MCF 10A (cell line): ENCODE data around the gene TMEM179. TPM values are rescaled to one million over a fixed set of nuclear protein-coding genes. Genes with fewer than 3 reads are reported as not detected.

Experiments used
- BruUV-seq: library from RNA; stranded (reverse); fragments of 400-500 nt; replicated peaks from 2 replicates; lab custom pipeline; 2021; lab: Mats Ljungman, UMichigan
- CTCF ChIA-PET: fragments of 300-600 bp; sonication (Branson Sonifier 250); formaldehyde crosslinking; extraction: SDS; loops from one replicate; lab custom pipeline; 2021; ENCODE audit warnings: antibody characterized with exemption, inconsistent platforms; lab: Yijun Ruan, JAX
- POLR2A ChIA-PET: fragments of 300-600, 350-650 bp; sonication (Branson Sonifier 250); formaldehyde crosslinking; extraction: SDS; loops from one replicate; lab custom pipeline; 2020; ENCODE audit warnings: antibody characterized with exemption, inconsistent platforms; lab: Yijun Ruan, JAX
- DNase-seq: peaks from one replicate; pipeline ENCODE4 v3.0.0-alpha.2; 2018; ENCODE audit not compliant: unreplicated experiment
- H3K27ac Mint-ChIP-seq: one replicate; pipeline ENCODE4 v1.8.0; 2022; ENCODE audit warnings: mild to moderate bottlenecking, low read depth, mixed read lengths; ENCODE audit not compliant: unreplicated experiment
- H3K27me3 Mint-ChIP-seq: one replicate; pipeline ENCODE4 v1.8.0; 2022; ENCODE audit warnings: mixed read lengths; ENCODE audit not compliant: insufficient read depth, unreplicated experiment
- H3K36me3 Mint-ChIP-seq: one replicate; pipeline ENCODE4 v1.8.0; 2022; ENCODE audit warnings: mild to moderate bottlenecking, moderate library complexity, mixed read lengths; ENCODE audit not compliant: insufficient read depth, unreplicated experiment
- H3K4me1 Mint-ChIP-seq: one replicate; pipeline ENCODE4 v1.8.0; 2022; ENCODE audit warnings: mixed read lengths; ENCODE audit not compliant: insufficient read depth, unreplicated experiment
- H3K4me3 Mint-ChIP-seq: one replicate; pipeline ENCODE4 v1.8.0; 2022; ENCODE audit warnings: mild to moderate bottlenecking, moderate library complexity, mixed read lengths; ENCODE audit not compliant: unreplicated experiment
- H3K9me3 Mint-ChIP-seq: one replicate; pipeline ENCODE4 v1.8.0; 2022; ENCODE audit warnings: mixed read lengths; ENCODE audit not compliant: unreplicated experiment
- CTCF ChIP-seq: fragments of 200-600 bp; IDR thresholded peaks from one replicate; pipeline ENCODE4 v1.8.0; 2022; ENCODE audit warnings: antibody characterized with exemption, mild to moderate bottlenecking; ENCODE audit not compliant: unreplicated experiment
- intact Hi-C: fragments of 100-400 bp; cut with micrococcal nuclease; formaldehyde crosslinking; loops from 2 replicates; pipeline ENCODE4 v1.14.1; 2022
- total RNA-seq: library from RNA; stranded (reverse); gene quantifications from 2 replicates; pipeline ENCODE4 v1.2.3, GENCODE V29; 2022

TMEM179 gene
- total RNA-seq, 1 experiment from 2014 or later, result not detected

GRCh38 chr14:104554608-104555429 lies 49.8 kb downstream of the TMEM179 start:
- H3K4me3 Mint-ChIP-seq, result no peak overlapping the region
- no peak for DNase-seq
- no peaks in the 10 kb centered on the region for H3K4me1 Mint-ChIP-seq
- no peaks in the 10 kb centered on the region for H3K9me3 Mint-ChIP-seq
- ChIA-PET POLR2A (no interaction called here), CTCF (interaction anchor here (0.6 to 2.5 kb wide), 2 partner anchors 9 to 23 kb away, joined by 3 to 11 read pairs; no protein-coding TSS in a partner anchor)
- TF ChIP-seq CTCF, result no peak
- H3K27me3 Mint-ChIP-seq, result peaks cover 71% of the 10 kb centered on the region
- H3K36me3 Mint-ChIP-seq, result no peaks in the 10 kb centered on the region
- no TSS peak for BruUV-seq
- intact Hi-C loops, result no loop called here
- H3K27ac Mint-ChIP-seq, result no peak overlapping the region

- no TSS peak for BruUV-seq
- no peak for DNase-seq
- intact Hi-C loops, result no loop called here
- no peak for TF ChIP-seq CTCF
- H3K27ac Mint-ChIP-seq, result no peak overlapping the region
- ChIA-PET POLR2A (no interaction called here), CTCF (interaction anchor here (0.6 to 2.5 kb wide), 3 partner anchors 9 to 22 kb away, joined by 3 to 11 read pairs (median 3); no protein-coding TSS in a partner anchor)
- no peaks in the 10 kb centered on the region for H3K9me3 Mint-ChIP-seq
- H3K36me3 Mint-ChIP-seq, result no peaks in the 10 kb centered on the region
- H3K4me3 Mint-ChIP-seq, result no peak overlapping the region
- peaks cover 68% of the 10 kb centered on the region for H3K27me3 Mint-ChIP-seq
- no peaks in the 10 kb centered on the region for H3K4me1 Mint-ChIP-seq
Observed at GRCh38 chr14:104554088-104554607, 50.4 kb downstream of the TMEM179 start.

GRCh38 chr14:104553166-104554087 lies 51.1 kb downstream of the TMEM179 start:
- Mint-ChIP-seq H3K4me1 (no peaks in the 10 kb centered on the region), H3K27ac (no peak overlapping the region), H3K4me3 (no peak overlapping the region), H3K36me3 (no peaks in the 10 kb centered on the region), H3K27me3 (peaks cover 63% of the 10 kb centered on the region), H3K9me3 (no peaks in the 10 kb centered on the region)
- TF ChIP-seq CTCF, result no peak
- ChIA-PET POLR2A (interaction anchor here (0.6 kb wide), 1 partner anchor 154 kb away, joined by 3 read pairs; no protein-coding TSS in a partner anchor), CTCF (interaction anchor here (0.7 to 1.1 kb wide), 2 partner anchors 10 to 400 kb away, joined by 3 read pairs; no protein-coding TSS in a partner anchor)
- BruUV-seq, result no TSS peak
- intact Hi-C loops, result no loop called here
- no peak for DNase-seq
